Stomach (tissue), 9 donors: Measurements from ENCODE around the gene EFCC1. TPM values are rescaled to one million over a fixed set of nuclear protein-coding genes. Genes with fewer than 3 reads are reported as not detected.

Experiments
- DNase-seq, 2 donors: peaks; one replicate each; pipeline versions ENCODE4 v3.0.0 to v3.0.0-alpha.2; 2013 to 2019
- H3K27ac ChIP-seq, 5 donors: fragments of 200-600 bp in 4 of 5; sonication (generic) in 4 of 5; one replicate each; pipeline ENCODE4 v1.5.1; 2013 to 2019; ENCODE audit warnings: mild to moderate bottlenecking in 1 of 5, moderate library complexity in 1 of 5
- H3K27me3 ChIP-seq, 3 donors: fragments of 200-600 bp; sonication (generic); one replicate each; pipeline ENCODE4 v1.5.1; 2017 to 2019; ENCODE audit warnings: mixed run types in 1 of 3
- H3K36me3 ChIP-seq, 4 donors: fragments of 200-600 bp; sonication (generic); 1 replicate in 3 of 4; 2 replicates in 1 of 4; pipeline ENCODE4 v1.5.1; 2016 to 2019
- H3K4me1 ChIP-seq, 4 donors: fragments of 200-600 bp; sonication (generic); one replicate each; pipeline ENCODE4 v1.5.1; 2016 to 2019
- H3K4me3 ChIP-seq, 4 donors: fragments of 200-600 bp; sonication (generic) in 3 of 4; one replicate each; pipeline ENCODE4 v1.5.1; 2016 to 2019; ENCODE audit warnings: mild to moderate bottlenecking in 1 of 4
- H3K9me3 ChIP-seq, 4 donors: fragments of 200-600 bp; sonication (generic); one replicate each; pipeline ENCODE4 v1.5.1; 2016 to 2019
- EP300 ChIP-seq: sonication (generic); formaldehyde crosslinking; IDR thresholded peaks from one replicate; pipeline ENCODE4 v1.6.1; 2017; ENCODE audit warnings: antibody characterized with exemption
- POLR2A ChIP-seq, 4 donors: fragments of 450-650 bp; IDR thresholded peaks; one replicate each; pipeline ENCODE4 v1.6.1; 2016; ENCODE audit warnings: antibody characterized with exemption in 4 of 4, control low read depth in 2 of 4, mild to moderate bottlenecking in 1 of 4, moderate library complexity in 1 of 4
- POLR2AphosphoS5 ChIP-seq, 3 donors: sonication (generic); formaldehyde crosslinking; IDR thresholded peaks; one replicate each; pipeline ENCODE4 v1.6.1; 2016; ENCODE audit warnings: antibody characterized with exemption in 3 of 3
- WGBS, 5 donors: extraction: QIAGEN DNeasy Blood & Tissue Kit in 3 of 5; methylation state at CpG; one replicate each; pipeline versions ENCODE4 v1.1.5 to v1.1.7; 2013 to 2018; 5-methylcytosine and 5-hydroxymethylcytosine counted together
- intact Hi-C: fragments of 100-400 bp; cut with DNase I; formaldehyde crosslinking; loops from one replicate; pipeline ENCODE4 v1.15.1; 2023; ENCODE audit warnings: low total_unique reads
- polyA plus RNA-seq, 3 donors: library from polyadenylated mRNA; stranded (reverse); fragments of 200-250 nt; gene quantifications; one replicate each; pipeline ENCODE4 v1.2.3, GENCODE V29; 2013
- total RNA-seq, 5 donors: library from RNA; depleted of rRNA; stranded (reverse); fragments of >200 nt; gene quantifications; one replicate each; pipeline versions ENCODE4 v1.1.0 to v1.2.3, GENCODE V29; 2014 to 2016
- TF ChIP-seq, protein P1 (sequence below), 7 experiments: fragments of 450-650 bp in 4 of 7; fragments of 200-600 bp in 3 of 7; sonication (generic) in 3 of 7; IDR thresholded peaks; one replicate each; pipeline ENCODE4 v1.5.1; 2016 to 2019; ENCODE audit warnings: antibody characterized with exemption in 7 of 7, control low read depth in 2 of 7, mild to moderate bottlenecking in 1 of 7
- donor health status: healthy with polysubstance abuse.
- donor health status: Bipolar disorder and iron deficiency.
- donor health status: healthy.

EFCC1 gene
- total and polyA plus RNA-seq, 8 donors: 1.0 to 13.9 (median 9.2) TPM

DNA sequence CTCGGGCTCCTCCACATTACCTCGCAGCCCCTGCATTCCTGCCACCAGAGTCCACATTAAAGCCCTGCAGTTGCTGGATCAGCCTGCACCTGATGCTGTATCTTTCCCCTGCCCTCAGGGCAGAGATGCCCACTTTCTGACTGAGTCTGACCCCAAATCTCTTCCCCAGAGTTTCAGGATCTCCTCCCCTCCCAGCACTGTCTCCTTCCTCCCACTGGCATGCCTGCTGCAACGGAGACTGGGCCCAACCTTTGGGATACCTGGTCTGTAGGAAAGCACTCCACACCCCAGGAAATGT, 38.9 kb downstream of the EFCC1 start:
- DNase-seq: no peak
- peaks cover 0 to 22% (median 19%) of the 10 kb centered on the region in 4 donors for H3K4me1 ChIP-seq
- TF ChIP-seq POLR2AphosphoS5 (IDR thresholded peaks at IDR 0.05): no peak
- TF ChIP-seq POLR2A (IDR thresholded peaks at IDR 0.05): no peak
- TF ChIP-seq, protein P1, sequence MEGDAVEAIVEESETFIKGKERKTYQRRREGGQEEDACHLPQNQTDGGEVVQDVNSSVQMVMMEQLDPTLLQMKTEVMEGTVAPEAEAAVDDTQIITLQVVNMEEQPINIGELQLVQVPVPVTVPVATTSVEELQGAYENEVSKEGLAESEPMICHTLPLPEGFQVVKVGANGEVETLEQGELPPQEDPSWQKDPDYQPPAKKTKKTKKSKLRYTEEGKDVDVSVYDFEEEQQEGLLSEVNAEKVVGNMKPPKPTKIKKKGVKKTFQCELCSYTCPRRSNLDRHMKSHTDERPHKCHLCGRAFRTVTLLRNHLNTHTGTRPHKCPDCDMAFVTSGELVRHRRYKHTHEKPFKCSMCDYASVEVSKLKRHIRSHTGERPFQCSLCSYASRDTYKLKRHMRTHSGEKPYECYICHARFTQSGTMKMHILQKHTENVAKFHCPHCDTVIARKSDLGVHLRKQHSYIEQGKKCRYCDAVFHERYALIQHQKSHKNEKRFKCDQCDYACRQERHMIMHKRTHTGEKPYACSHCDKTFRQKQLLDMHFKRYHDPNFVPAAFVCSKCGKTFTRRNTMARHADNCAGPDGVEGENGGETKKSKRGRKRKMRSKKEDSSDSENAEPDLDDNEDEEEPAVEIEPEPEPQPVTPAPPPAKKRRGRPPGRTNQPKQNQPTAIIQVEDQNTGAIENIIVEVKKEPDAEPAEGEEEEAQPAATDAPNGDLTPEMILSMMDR (IDR thresholded peaks at IDR 0.05): no peak
- TF ChIP-seq EP300: no peak
- WGBS, 5 donors: 66 to 86% (median 74%) methylated on average over 3 of the region's 3 CpGs
- no peaks in the 10 kb centered on the region for H3K36me3 ChIP-seq
- H3K9me3 ChIP-seq: no peaks in the 10 kb centered on the region
- no peaks in the 10 kb centered on the region for H3K27me3 ChIP-seq
- H3K4me3 ChIP-seq: no peak overlapping the region
- intact Hi-C loops: no loop called here
- H3K27ac ChIP-seq: no peak overlapping the region

DNA sequence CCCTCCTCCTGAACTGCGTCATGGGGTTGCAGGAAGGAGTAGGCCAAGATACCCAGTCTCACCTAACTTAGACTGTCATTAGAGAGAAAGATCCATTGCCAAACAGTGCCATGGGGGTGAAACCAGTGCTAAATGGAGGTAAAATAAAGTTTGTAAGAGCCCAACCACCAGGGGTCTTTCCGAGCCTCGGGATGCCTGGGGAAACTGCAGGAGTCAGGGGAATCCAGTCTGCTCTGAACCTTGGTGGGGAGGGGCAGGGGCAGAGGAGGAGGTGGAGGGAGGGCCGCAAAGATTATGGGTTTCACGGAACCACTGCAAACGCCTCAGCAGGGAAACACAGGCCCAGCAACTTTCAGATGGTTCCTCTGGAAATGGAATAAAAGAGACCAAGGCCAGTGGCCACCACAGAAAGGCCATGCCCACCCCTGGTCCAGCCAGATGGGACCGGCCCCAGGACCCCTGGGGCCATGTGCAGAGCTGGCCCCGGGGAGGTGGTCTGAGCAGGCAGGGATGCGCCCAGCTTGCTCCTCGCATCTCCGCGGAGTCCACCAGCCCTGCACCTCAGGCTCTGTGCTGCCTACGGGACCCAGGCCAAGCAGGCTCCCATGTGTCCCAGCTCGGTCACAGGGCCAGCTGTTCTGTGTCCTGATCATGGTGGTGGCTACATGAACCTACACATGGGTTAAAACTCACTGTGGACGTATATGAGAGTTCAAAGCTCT, 39.6 kb downstream of the EFCC1 start:
- Histone ChIP-seq H3K4me1 (peaks cover 0 to 19% (median 15%) of the 10 kb centered on the region in 4 donors), H3K27ac (no peak overlapping the region), H3K4me3 (no peak overlapping the region), H3K36me3 (no peaks in the 10 kb centered on the region), H3K27me3 (peaks cover 0 to 4% (median 2%) of the 10 kb centered on the region in 3 donors), H3K9me3 (no peaks in the 10 kb centered on the region)
- intact Hi-C loops: no loop called here
- DNase-seq: peak in 1 of 2 donors; percentile 1
- WGBS, 5 donors: 87 to 94% (median 89%) methylated on average over 14 to 15 of the region's 15 CpGs
- TF ChIP-seq, protein P1 (IDR thresholded peaks at IDR 0.05): no peak
- TF ChIP-seq POLR2A (IDR thresholded peaks at IDR 0.05) (no peak), EP300 (no peak), POLR2AphosphoS5 (IDR thresholded peaks at IDR 0.05) (no peak)

DNA sequence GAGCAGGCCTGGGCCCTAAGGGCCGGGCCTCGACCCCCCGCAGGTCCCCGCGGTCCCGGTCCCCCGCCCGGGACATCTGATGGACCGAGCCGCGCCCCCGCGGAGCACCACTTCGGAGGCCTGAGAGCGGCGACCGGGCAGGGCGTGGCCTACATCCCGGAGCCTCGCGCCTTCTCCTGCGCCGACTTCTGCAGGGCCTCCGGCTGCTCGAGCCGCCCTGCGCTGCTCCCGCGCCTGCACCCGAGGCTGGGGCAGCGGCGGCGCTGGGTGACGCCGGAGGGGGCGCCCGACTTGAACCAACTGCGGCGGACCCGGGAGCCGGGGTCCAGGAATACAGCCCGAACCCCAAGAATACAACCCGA, 44.6 kb downstream of the EFCC1 start:
- peaks cover 0 to 24% (median 17%) of the 10 kb centered on the region in 4 donors for H3K4me1 ChIP-seq
- WGBS, 5 donors: 5 to 34% (median 16%) methylated on average over 13 to 43 of the region's 43 CpGs
- DNase-seq: peak in 1 of 2 donors; percentile 70
- peaks cover 0 to 17% (median 9%) of the 10 kb centered on the region in 3 donors for H3K27me3 ChIP-seq
- H3K36me3 ChIP-seq: no peaks in the 10 kb centered on the region
- H3K27ac ChIP-seq: no peak overlapping the region
- peaks cover 0 to 3% (median 0%) of the 10 kb centered on the region in 4 donors for H3K9me3 ChIP-seq
- peak overlapping the region; percentile 28 to 41 (median 30) for H3K4me3 ChIP-seq
- intact Hi-C loops: no loop called here
- no peak for TF ChIP-seq POLR2AphosphoS5 (IDR thresholded peaks at IDR 0.05)
- TF ChIP-seq, protein P1 (IDR thresholded peaks at IDR 0.05): no peak
- TF ChIP-seq EP300: no peak
- no peak for TF ChIP-seq POLR2A (IDR thresholded peaks at IDR 0.05)

DNA sequence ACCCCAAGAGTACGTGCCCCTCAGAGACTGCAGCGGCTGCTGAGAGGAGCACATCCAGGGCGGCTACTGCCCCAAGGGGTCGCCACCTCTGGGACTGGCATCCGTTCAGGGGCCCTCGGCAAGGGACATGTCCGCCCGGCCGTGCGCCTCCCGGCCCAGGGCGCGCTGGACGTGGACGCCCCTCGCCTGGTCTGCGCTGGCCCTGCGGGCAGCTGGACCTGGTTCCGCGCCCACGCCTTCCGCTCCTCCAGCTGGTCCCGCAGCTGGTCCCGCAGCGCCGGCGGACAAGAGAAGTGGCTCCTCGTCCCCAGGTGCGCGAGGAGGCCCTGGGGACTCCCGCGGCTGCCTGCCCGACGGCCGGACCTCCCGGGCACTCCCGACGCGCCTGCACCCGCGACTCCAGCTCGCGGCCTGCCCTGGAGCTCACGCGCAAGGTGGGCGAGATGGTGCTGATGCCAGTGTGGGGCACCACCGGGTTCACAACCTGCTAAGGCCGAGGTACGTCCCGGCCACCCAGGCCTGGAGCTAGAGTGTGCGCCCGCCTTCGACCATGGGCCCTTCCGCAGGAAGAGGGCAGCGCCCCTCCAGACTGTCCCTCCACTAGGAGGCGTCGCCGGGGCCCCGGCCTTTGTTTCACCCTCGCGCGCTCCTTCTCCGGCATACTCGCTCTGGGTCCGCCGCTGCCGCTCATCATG, 45.1 kb downstream of the EFCC1 start:
- no peak for TF ChIP-seq POLR2A (IDR thresholded peaks at IDR 0.05)
- TF ChIP-seq, protein P1 (IDR thresholded peaks at IDR 0.05): no peak
- TF ChIP-seq EP300: no peak
- TF ChIP-seq POLR2AphosphoS5 (IDR thresholded peaks at IDR 0.05): no peak
- peak in 1 of 2 donors; percentile 40 for DNase-seq
- H3K27ac ChIP-seq: no peak overlapping the region
- peak overlapping the region; percentile 28 to 41 (median 30) for H3K4me3 ChIP-seq
- H3K9me3 ChIP-seq: peaks cover 0 to 3% (median 0%) of the 10 kb centered on the region in 4 donors
- H3K36me3 ChIP-seq: no peaks in the 10 kb centered on the region
- H3K27me3 ChIP-seq: peaks cover 0 to 17% (median 9%) of the 10 kb centered on the region in 3 donors
- WGBS, 5 donors: 51 to 70% (median 65%) methylated on average over 24 to 67 of the region's 67 CpGs
- H3K4me1 ChIP-seq: peaks cover 0 to 29% (median 19%) of the 10 kb centered on the region in 4 donors
- intact Hi-C loops: no loop called here
